ENCODE results near the gene RHBG. TPM values are rescaled to one million over a fixed set of nuclear protein-coding genes. Genes with fewer than 3 reads are reported as not detected.

RHBG gene
- total RNA-seq, 3 donors from 2014 or later (not counting 1 experiment from before 2014, with no cell fraction given) = not detected

GRCh38 chr1:156356875-156357534, 12.0 kb upstream of the RHBG start:
- Histone ChIP-seq H3K27ac (ENCODE audit: low read length) (no peak overlapping the region), H3K36me3 (ENCODE audit: control insufficient read depth, insufficient read depth, low read length) (no peaks in the 10 kb centered on the region), H3K9me3 (ENCODE audit: control insufficient read depth, insufficient read depth, low read length) (no peaks in the 10 kb centered on the region), H3K4me3 (ENCODE audit: low read length) (no peak overlapping the region), H3K4me1 (ENCODE audit: control insufficient read depth, insufficient read depth, low read length) (peaks cover 4% of the 10 kb centered on the region), H3K27me3 (ENCODE audit: control insufficient read depth, insufficient read depth, low read length) (peaks cover 14% of the 10 kb centered on the region)
- DNase-seq (peak; percentile 46 to 75), ATAC-seq (peak; percentile 75 to 94 (median 93))
- peak; percentile 64 for TF ChIP-seq CTCF (IDR thresholded peaks at IDR 0.05)
- Mint-ChIP-seq H3K27ac (no peak overlapping the region), H3K27me3 (ENCODE audit: low read depth in 2 of 2) (peaks cover 30 to 45% of the 10 kb centered on the region in 2 donors), H3K9me3 (no peaks in the 10 kb centered on the region), H3K36me3 (no peaks in the 10 kb centered on the region), H3K4me1 (peaks cover 0 to 8% of the 10 kb centered on the region in 2 donors), H3K4me3 (no peak overlapping the region)
- 13% methylated on average over 20 of the region's 22 CpGs for WGBS (ENCODE audit: insufficient coverage)
- intact Hi-C loops (cut with micrococcal nuclease) = no loop called here

GRCh38 chr1:156357977-156358376, 11.0 kb upstream of the RHBG start:
- DNase-seq (no peak), ATAC-seq (no peak)
- H3K4me1 Mint-ChIP-seq = peaks cover 0 to 8% of the 10 kb centered on the region in 2 donors
- no peak overlapping the region for H3K4me3 Mint-ChIP-seq
- TF ChIP-seq CTCF (IDR thresholded peaks at IDR 0.05) = no peak
- H3K36me3 Mint-ChIP-seq = no peaks in the 10 kb centered on the region
- H3K9me3 Mint-ChIP-seq = no peaks in the 10 kb centered on the region
- WGBS (ENCODE audit: insufficient coverage) = 91% methylated on average over 2 of the region's 2 CpGs
- Histone ChIP-seq H3K4me3 (ENCODE audit: low read length) (no peak overlapping the region), H3K36me3 (ENCODE audit: control insufficient read depth, insufficient read depth, low read length) (no peaks in the 10 kb centered on the region), H3K4me1 (ENCODE audit: control insufficient read depth, insufficient read depth, low read length) (peaks cover 4% of the 10 kb centered on the region), H3K9me3 (ENCODE audit: control insufficient read depth, insufficient read depth, low read length) (no peaks in the 10 kb centered on the region), H3K27ac (ENCODE audit: low read length) (no peak overlapping the region), H3K27me3 (ENCODE audit: control insufficient read depth, insufficient read depth, low read length) (peaks cover 14% of the 10 kb centered on the region)
- intact Hi-C loops (cut with micrococcal nuclease) = no loop called here
- peaks cover 30 to 45% of the 10 kb centered on the region in 2 donors for H3K27me3 Mint-ChIP-seq (ENCODE audit: low read depth in 2 of 2)
- H3K27ac Mint-ChIP-seq = no peak overlapping the region

- Histone ChIP-seq H3K4me1 (ENCODE audit: control insufficient read depth, insufficient read depth, low read length) (peaks cover 4% of the 10 kb centered on the region), H3K9me3 (ENCODE audit: control insufficient read depth, insufficient read depth, low read length) (no peaks in the 10 kb centered on the region), H3K36me3 (ENCODE audit: control insufficient read depth, insufficient read depth, low read length) (no peaks in the 10 kb centered on the region), H3K4me3 (ENCODE audit: low read length) (no peak overlapping the region), H3K27ac (ENCODE audit: low read length) (no peak overlapping the region), H3K27me3 (ENCODE audit: control insufficient read depth, insufficient read depth, low read length) (peaks cover 14% of the 10 kb centered on the region)
- H3K27me3 Mint-ChIP-seq (ENCODE audit: low read depth in 2 of 2) = peaks cover 30 to 45% of the 10 kb centered on the region in 2 donors
- no peak for ATAC-seq
- no peaks in the 10 kb centered on the region for H3K9me3 Mint-ChIP-seq
- H3K4me3 Mint-ChIP-seq = no peak overlapping the region
- no peak for DNase-seq
- H3K27ac Mint-ChIP-seq = no peak overlapping the region
- no peaks in the 10 kb centered on the region for H3K36me3 Mint-ChIP-seq
- peaks cover 0 to 8% of the 10 kb centered on the region in 2 donors for H3K4me1 Mint-ChIP-seq
- intact Hi-C loops (cut with micrococcal nuclease) = no loop called here
- WGBS (ENCODE audit: insufficient coverage) = 95% methylated on average over 1 of the region's 1 CpG
- no peak for TF ChIP-seq CTCF (IDR thresholded peaks at IDR 0.05)
Measured at GRCh38 chr1:156358641-156359040, 10.4 kb upstream of the RHBG start.

GRCh38 chr1:156359249-156359648, 9.8 kb upstream of the RHBG start:
- no peak overlapping the region for H3K4me3 ChIP-seq (ENCODE audit: low read length)
- no peaks in the 10 kb centered on the region for H3K9me3 ChIP-seq (ENCODE audit: control insufficient read depth, insufficient read depth, low read length)
- H3K27ac ChIP-seq (ENCODE audit: low read length) = no peak overlapping the region
- no peak for TF ChIP-seq CTCF (IDR thresholded peaks at IDR 0.05)
- ATAC-seq (no peak), DNase-seq (no peak)
- Mint-ChIP-seq H3K4me1 (peaks cover 0 to 8% of the 10 kb centered on the region in 2 donors), H3K36me3 (no peaks in the 10 kb centered on the region), H3K9me3 (no peaks in the 10 kb centered on the region), H3K27me3 (ENCODE audit: low read depth in 2 of 2) (peaks cover 32 to 45% of the 10 kb centered on the region in 2 donors), H3K27ac (no peak overlapping the region), H3K4me3 (no peak overlapping the region)
- H3K27me3 ChIP-seq (ENCODE audit: control insufficient read depth, insufficient read depth, low read length) = peaks cover 14% of the 10 kb centered on the region
- H3K4me1 ChIP-seq (ENCODE audit: control insufficient read depth, insufficient read depth, low read length) = peaks cover 4% of the 10 kb centered on the region
- no peaks in the 10 kb centered on the region for H3K36me3 ChIP-seq (ENCODE audit: control insufficient read depth, insufficient read depth, low read length)
- 96% methylated on average over 3 of the region's 3 CpGs for WGBS (ENCODE audit: insufficient coverage)
- intact Hi-C loops (cut with micrococcal nuclease) = no loop called here
